GM19452 (cell line): Measurements from ENCODE around the gene VPREB1.
"Not testable (repeated sequence)": the region's sequence is repeated elsewhere in the genome, so short reads cannot be mapped to it uniquely, and the experiment has no call there.

ENCODE experiments used
- ATAC-seq: cut with Tn5 transposase; IDR thresholded peaks from one replicate; pipeline ENCODE4 v1.9.1; 2021; ENCODE audit not compliant: unreplicated experiment

The VPREB1 gene

DNA sequence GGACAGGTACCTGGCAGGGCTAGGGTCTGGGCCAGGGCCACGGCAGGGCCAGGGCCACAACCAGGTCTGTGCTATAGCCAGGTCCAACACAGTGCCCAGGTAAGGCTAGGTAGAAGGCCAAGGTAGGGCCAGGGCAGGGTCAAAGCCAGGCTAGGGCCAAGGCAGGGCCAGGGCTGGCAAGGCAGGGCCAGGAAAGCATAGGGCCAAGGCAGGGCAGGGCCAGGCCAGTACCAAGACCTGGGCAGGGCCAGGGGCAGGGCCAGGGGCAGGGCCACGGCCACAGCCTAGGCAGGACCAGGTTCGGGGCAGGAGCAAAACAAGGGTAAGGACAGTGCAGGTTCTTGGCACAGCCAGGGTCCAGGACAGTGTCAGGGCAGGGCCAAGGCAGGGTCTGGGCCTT, 48.1 kb downstream of the VPREB1 start:
- ATAC-seq: not testable (repeated sequence)

GRCh38 chr22:22293436-22293835, 48.9 kb downstream of the VPREB1 start:
- ATAC-seq: not testable (repeated sequence)

DNA sequence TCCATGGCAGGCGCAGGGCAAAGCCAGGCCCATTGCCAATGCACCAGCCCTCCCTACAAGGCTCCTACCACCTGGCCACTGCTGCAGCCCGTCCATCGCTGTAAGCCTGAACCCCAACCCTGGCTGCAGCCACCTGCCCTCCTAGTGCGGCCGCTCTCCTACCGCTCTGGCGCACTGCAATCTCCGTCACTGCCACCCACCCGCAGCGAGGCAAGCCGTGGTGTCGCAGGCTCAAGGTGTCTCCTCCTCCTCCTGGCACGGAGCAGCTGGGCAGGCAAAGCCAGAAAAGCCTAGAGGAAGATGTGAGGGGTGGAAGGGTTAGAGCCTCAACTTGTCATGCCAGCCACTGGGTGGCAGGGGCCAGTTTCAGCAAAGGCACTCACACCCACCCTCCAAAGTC, 50.1 kb downstream of the VPREB1 start:
- ATAC-seq: not testable (repeated sequence)
